H9 (cell line): Measurements from ENCODE around the gene RPL11. TPM values are rescaled to one million over a fixed set of nuclear protein-coding genes. Genes with fewer than 3 reads are reported as not detected.

Experiments
- DNase-seq: peaks from one replicate; pipeline ENCODE4 v3.0.0-alpha.2; 2017
- H2AFZ ChIP-seq: one replicate; pipeline ENCODE4 v1.6.1; 2013; ENCODE audit warnings: mild to moderate bottlenecking, low read length, control low read depth, moderate library complexity
- H2AK5ac ChIP-seq: 2 replicates; pipeline ENCODE4 v1.6.1; 2013; ENCODE audit warnings: low read length, control low read depth, mixed read lengths; ENCODE audit not compliant: insufficient read length
- H2BK120ac ChIP-seq: one replicate; pipeline ENCODE4 v1.6.1; 2013; ENCODE audit warnings: low read depth, mild to moderate bottlenecking, low read length, control low read depth, inconsistent platforms; ENCODE audit not compliant: poor library complexity, severe bottlenecking
- H2BK12ac ChIP-seq: 2 replicates; pipeline ENCODE4 v1.6.1; 2013; ENCODE audit warnings: low read length, control low read depth, mixed read lengths, low read depth; ENCODE audit not compliant: insufficient read length
- H2BK15ac ChIP-seq: 2 replicates; pipeline ENCODE4 v1.6.1; 2013; ENCODE audit warnings: low read depth, low read length, control low read depth
- H2BK20ac ChIP-seq: one replicate; pipeline ENCODE4 v1.6.1; 2013; ENCODE audit warnings: low read depth, mild to moderate bottlenecking, low read length, control low read depth, inconsistent platforms; ENCODE audit not compliant: poor library complexity, severe bottlenecking
- H2BK5ac ChIP-seq: 2 replicates; pipeline ENCODE4 v1.6.1; 2013; ENCODE audit warnings: low read length, control low read depth, mixed read lengths; ENCODE audit not compliant: insufficient read length
- H3K14ac ChIP-seq: 2 replicates; pipeline ENCODE4 v1.6.1; 2013; ENCODE audit warnings: low read length, control low read depth; ENCODE audit not compliant: insufficient read depth
- H3K18ac ChIP-seq: 2 replicates; pipeline ENCODE4 v1.6.1; 2013; ENCODE audit warnings: low read depth, mild to moderate bottlenecking, mixed read lengths, low read length, control low read depth; ENCODE audit not compliant: insufficient read length
- H3K23ac ChIP-seq: 2 replicates; pipeline ENCODE4 v1.6.1; 2013; ENCODE audit warnings: low read length, control low read depth, mixed read lengths, low read depth; ENCODE audit not compliant: insufficient read length
- H3K23me2 ChIP-seq: 2 replicates; pipeline ENCODE4 v1.6.1; 2013; ENCODE audit warnings: low read depth, mild to moderate bottlenecking, mixed read lengths, low read length, control low read depth; ENCODE audit not compliant: insufficient read length, poor library complexity, severe bottlenecking
- H3K27ac ChIP-seq: 2 replicates; pipeline ENCODE4 v1.5.1; 2013; ENCODE audit warnings: low read length, control low read depth, mixed read lengths, low read depth; ENCODE audit not compliant: insufficient read length
- H3K27me3 ChIP-seq: 2 replicates; pipeline ENCODE4 v1.6.1; 2013; ENCODE audit warnings: low read length, control low read depth, inconsistent platforms; ENCODE audit not compliant: insufficient read depth
- H3K4ac ChIP-seq: 2 replicates; pipeline ENCODE4 v1.6.1; 2013; ENCODE audit warnings: low read depth, mild to moderate bottlenecking, control low read depth, inconsistent platforms, low read length, moderate library complexity
- H3K4me1 ChIP-seq: 2 replicates; pipeline ENCODE4 v1.6.1; 2013; ENCODE audit warnings: low read length, control low read depth, inconsistent platforms; ENCODE audit not compliant: insufficient read depth
- H3K4me2 ChIP-seq: 2 replicates; pipeline ENCODE4 v1.6.1; 2013; ENCODE audit warnings: low read length, control low read depth, mixed read lengths; ENCODE audit not compliant: insufficient read length, insufficient read depth
- H3K56ac ChIP-seq: 2 replicates; pipeline ENCODE4 v1.6.1; 2013; ENCODE audit warnings: low read depth, mild to moderate bottlenecking, mixed read lengths, low read length, control low read depth; ENCODE audit not compliant: insufficient read length
- H3K79me1 ChIP-seq: 2 replicates; pipeline ENCODE4 v1.6.1; 2013; ENCODE audit warnings: low read depth, mild to moderate bottlenecking, moderate library complexity, low read length, control low read depth, inconsistent platforms; ENCODE audit not compliant: insufficient read depth, poor library complexity, severe bottlenecking
- H3K79me2 ChIP-seq: 2 replicates; pipeline ENCODE4 v1.6.1; 2013; ENCODE audit warnings: low read length, control low read depth, inconsistent platforms; ENCODE audit not compliant: insufficient read depth
- H3K9ac ChIP-seq: 2 replicates; pipeline ENCODE4 v1.6.1; 2013; ENCODE audit warnings: low read length, control low read depth, mixed read lengths; ENCODE audit not compliant: insufficient read length; ENCODE audit errors: extremely low read depth
- H3K9me3 ChIP-seq: one replicate; pipeline ENCODE4 v1.6.1; 2013; ENCODE audit warnings: low read depth, low read length, inconsistent platforms; ENCODE audit not compliant: control insufficient read depth
- H3T11ph ChIP-seq: one replicate; pipeline ENCODE4 v1.6.1; 2013; ENCODE audit warnings: mild to moderate bottlenecking, low read length, control low read depth, inconsistent platforms
- H4K20me1 ChIP-seq: one replicate; pipeline ENCODE4 v1.6.1; 2013; ENCODE audit not compliant: control insufficient read depth, insufficient read length, insufficient read depth
- H4K5ac ChIP-seq: 2 replicates; pipeline ENCODE4 v1.6.1; 2013; ENCODE audit warnings: low read depth, mild to moderate bottlenecking, mixed read lengths, low read length, control low read depth; ENCODE audit not compliant: insufficient read length
- H4K8ac ChIP-seq: replicated peaks from 2 replicates; pipeline ENCODE4 v1.6.1; 2013; ENCODE audit warnings: low read length, control low read depth, mixed read lengths, low read depth; ENCODE audit not compliant: insufficient read length
- H4K91ac ChIP-seq: 2 replicates; pipeline ENCODE4 v1.6.1; 2013; ENCODE audit warnings: low read depth, mild to moderate bottlenecking, moderate library complexity, mixed read lengths, low read length, control low read depth; ENCODE audit not compliant: insufficient read length
- H3K27ac Mint-ChIP-seq, 3 experiments: 2 replicates in 2 of 3; 3 replicates in 1 of 3; pipeline ENCODE4 v1.8.0; 2020 to 2021; ENCODE audit warnings: mixed read lengths in 3 of 3, mild to moderate bottlenecking in 1 of 3, moderate library complexity in 1 of 3
- H3K27me3 Mint-ChIP-seq: 2 replicates; pipeline ENCODE4 v1.8.0; 2021; ENCODE audit warnings: low read depth, mild to moderate bottlenecking, moderate library complexity, mixed read lengths
- H3K36me3 Mint-ChIP-seq, 3 experiments: 2 replicates in 2 of 3; 3 replicates in 1 of 3; pipeline ENCODE4 v1.8.0; 2020 to 2021; ENCODE audit warnings: low read depth in 3 of 3, mixed read lengths in 3 of 3; ENCODE audit not compliant: insufficient read depth in 1 of 3
- H3K4me1 Mint-ChIP-seq, 2 experiments: 2 replicates each; pipeline ENCODE4 v1.8.0; 2020; ENCODE audit warnings: mixed read lengths in 2 of 2
- H3K4me3 Mint-ChIP-seq, 2 experiments: 2 replicates in 1 of 2; 3 replicates in 1 of 2; pipeline ENCODE4 v1.8.0; 2020 to 2021; ENCODE audit warnings: mild to moderate bottlenecking in 2 of 2, mixed read lengths in 2 of 2, moderate library complexity in 1 of 2
- H3K9me3 Mint-ChIP-seq, 2 experiments: 2 replicates in 1 of 2; 3 replicates in 1 of 2; pipeline ENCODE4 v1.8.0; 2020; ENCODE audit warnings: mild to moderate bottlenecking in 2 of 2, mixed read lengths in 2 of 2, moderate library complexity in 1 of 2
- total RNA-seq: library from RNA; stranded (reverse); gene quantifications from 2 replicates; pipeline ENCODE4 v1.2.1, GENCODE V29; 2021
- TF ChIP-seq, protein P1 (sequence below): fragments of 200-600 bp; sonication (generic); conservative IDR thresholded peaks from 3 replicates; pipeline ENCODE4 v1.8.0; 2021; ENCODE audit warnings: antibody characterized with exemption, mild to moderate bottlenecking

Gene RPL11
- total RNA-seq, 1 experiment from 2014 or later: 1,618 TPM

DNA sequence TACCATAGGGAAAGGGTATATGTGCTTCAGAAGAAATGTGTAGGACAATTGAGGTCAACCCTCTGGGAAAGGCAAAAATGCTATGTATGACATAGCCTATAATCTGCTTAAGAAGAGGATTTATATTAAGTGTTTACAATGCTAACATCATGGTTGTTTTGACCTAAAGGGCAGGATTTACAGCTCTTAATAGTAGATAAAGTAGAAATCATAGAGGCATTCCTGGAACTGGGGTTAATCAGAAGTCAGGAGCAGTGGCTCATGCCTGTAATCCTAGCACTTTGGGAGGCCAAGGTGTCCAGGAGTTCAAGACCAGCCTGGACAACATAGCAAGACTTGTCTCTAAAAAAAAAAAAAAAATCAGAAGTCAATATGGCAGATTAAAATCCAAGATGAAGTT is 8.7 kb upstream of the RPL11 start:
- Histone ChIP-seq H4K5ac (no peak overlapping the region), H3K9ac (no peak overlapping the region), H2AK5ac (no peak overlapping the region), H3K27me3 (no peaks in the 10 kb centered on the region; the same call in 1 of the 2 replicates), H2BK20ac (no peak overlapping the region), H3K23ac (no peak overlapping the region), H3K27ac (no peak overlapping the region), H3K79me2 (no peaks in the 10 kb centered on the region), H4K8ac (no peak overlapping the region), H2BK12ac (no peak overlapping the region), H2BK120ac (no peak overlapping the region), H3K79me1 (no peaks in the 10 kb centered on the region), H3K14ac (no peak overlapping the region), H3K56ac (no peak overlapping the region), H3K9me3 (no peaks in the 10 kb centered on the region), H3K23me2 (no peaks in the 10 kb centered on the region), H3K4ac (no peak overlapping the region), H3K4me2 (no peak overlapping the region), H3T11ph (no peak overlapping the region), H4K20me1 (no peaks in the 10 kb centered on the region), H3K18ac (no peak overlapping the region), H3K4me1 (no peaks in the 10 kb centered on the region), H2AFZ (no peak overlapping the region), H4K91ac (no peak overlapping the region), H2BK5ac (no peak overlapping the region), H2BK15ac (no peak overlapping the region)
- no peak for DNase-seq
- H3K4me1 Mint-ChIP-seq: no peaks in the 10 kb centered on the region
- H3K4me3 Mint-ChIP-seq: no peak overlapping the region
- H3K36me3 Mint-ChIP-seq: no peaks in the 10 kb centered on the region
- TF ChIP-seq, protein P1, sequence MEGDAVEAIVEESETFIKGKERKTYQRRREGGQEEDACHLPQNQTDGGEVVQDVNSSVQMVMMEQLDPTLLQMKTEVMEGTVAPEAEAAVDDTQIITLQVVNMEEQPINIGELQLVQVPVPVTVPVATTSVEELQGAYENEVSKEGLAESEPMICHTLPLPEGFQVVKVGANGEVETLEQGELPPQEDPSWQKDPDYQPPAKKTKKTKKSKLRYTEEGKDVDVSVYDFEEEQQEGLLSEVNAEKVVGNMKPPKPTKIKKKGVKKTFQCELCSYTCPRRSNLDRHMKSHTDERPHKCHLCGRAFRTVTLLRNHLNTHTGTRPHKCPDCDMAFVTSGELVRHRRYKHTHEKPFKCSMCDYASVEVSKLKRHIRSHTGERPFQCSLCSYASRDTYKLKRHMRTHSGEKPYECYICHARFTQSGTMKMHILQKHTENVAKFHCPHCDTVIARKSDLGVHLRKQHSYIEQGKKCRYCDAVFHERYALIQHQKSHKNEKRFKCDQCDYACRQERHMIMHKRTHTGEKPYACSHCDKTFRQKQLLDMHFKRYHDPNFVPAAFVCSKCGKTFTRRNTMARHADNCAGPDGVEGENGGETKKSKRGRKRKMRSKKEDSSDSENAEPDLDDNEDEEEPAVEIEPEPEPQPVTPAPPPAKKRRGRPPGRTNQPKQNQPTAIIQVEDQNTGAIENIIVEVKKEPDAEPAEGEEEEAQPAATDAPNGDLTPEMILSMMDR: no peak
- peaks cover 55% of the 10 kb centered on the region for H3K27me3 Mint-ChIP-seq
- H3K9me3 Mint-ChIP-seq: peaks cover 4 to 11% of the 10 kb centered on the region in 2 experiments; a peak in 4 of 5 replicates
- no peak overlapping the region for H3K27ac Mint-ChIP-seq
